Measurements from ENCODE around the gene NR3C2. TPM values are rescaled to one million over a fixed set of nuclear protein-coding genes. Genes with fewer than 3 reads are reported as not detected.

The NR3C2 gene
- polyA plus RNA-seq, 3 donors, result 0.09 to 0.27 (median 0.20) TPM

DNA sequence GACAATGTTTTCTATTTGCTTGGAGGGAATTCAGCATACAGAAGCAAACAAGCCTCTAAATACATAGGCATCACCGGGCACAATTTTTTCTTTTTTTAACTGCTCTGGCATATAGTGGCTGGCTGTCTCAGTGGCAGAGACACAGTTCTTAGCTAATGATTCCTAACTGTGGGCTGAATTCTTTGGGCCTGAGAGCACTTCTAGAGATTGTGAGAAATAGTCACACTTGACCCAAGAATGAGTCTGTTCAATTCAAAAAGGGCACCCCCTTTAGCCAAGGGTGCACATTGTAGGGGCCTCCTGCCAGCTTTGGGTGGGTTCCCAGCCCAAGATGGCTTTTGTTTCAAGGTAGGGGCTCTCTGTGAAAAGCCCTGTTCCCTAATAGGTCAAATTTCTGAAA, 364.6 kb downstream of the NR3C2 start:
- H3K4me1 Mint-ChIP-seq, result no peaks in the 10 kb centered on the region
- Histone ChIP-seq H3K4me2 (replicated peaks; ENCODE audit: extremely low read depth, low read length, poor library complexity, severe bottlenecking) (no peak overlapping the region), H3K4me3 (replicated peaks in 1 of 3; ENCODE audit: low read depth in 2 of 3, low read length in 3 of 3) (no peak overlapping the region), H3K27me3 (ENCODE audit: control insufficient read depth in 2 of 2, insufficient read depth in 2 of 2, low read length in 2 of 2) (no peaks in the 10 kb centered on the region), H3K9me3 (replicated peaks in 1 of 2; ENCODE audit: control insufficient read depth in 1 of 2, insufficient read depth in 1 of 2, low read length in 2 of 2) (peaks cover 16 to 41% of the 10 kb centered on the region in 2 donors), H3K27ac (ENCODE audit: low read depth in 1 of 2, low read length in 2 of 2) (no peak overlapping the region), H3K4me1 (ENCODE audit: control insufficient read depth in 1 of 2, insufficient read depth in 2 of 2, low read length in 2 of 2) (no peaks in the 10 kb centered on the region), H3K79me2 (ENCODE audit: insufficient read depth, low read length) (no peaks in the 10 kb centered on the region), H3K9ac (ENCODE audit: insufficient read depth, low read length, poor library complexity, severe bottlenecking) (no peak overlapping the region), H3K36me3 (replicated peaks in 1 of 2; ENCODE audit: control insufficient read depth in 1 of 2, insufficient read depth in 2 of 2, low read length in 2 of 2) (peaks cover 0 to 11% of the 10 kb centered on the region in 2 donors), H2AFZ (ENCODE audit: insufficient read depth, low read depth, low read length, poor library complexity, severe bottlenecking) (no peak overlapping the region), H4K20me1 (ENCODE audit: insufficient read depth, low read length) (no peaks in the 10 kb centered on the region)
- H3K36me3 Mint-ChIP-seq, result peaks cover 18 to 45% of the 10 kb centered on the region in 2 donors
- H3K9me3 Mint-ChIP-seq, result peaks cover 11 to 30% (median 19%) of the 10 kb centered on the region in 7 donors
- no peak overlapping the region for H3K27ac Mint-ChIP-seq
- intact Hi-C loops (cut with micrococcal nuclease), result no loop called here
- DNase-seq, result no peak
- TF ChIP-seq, protein P1, sequence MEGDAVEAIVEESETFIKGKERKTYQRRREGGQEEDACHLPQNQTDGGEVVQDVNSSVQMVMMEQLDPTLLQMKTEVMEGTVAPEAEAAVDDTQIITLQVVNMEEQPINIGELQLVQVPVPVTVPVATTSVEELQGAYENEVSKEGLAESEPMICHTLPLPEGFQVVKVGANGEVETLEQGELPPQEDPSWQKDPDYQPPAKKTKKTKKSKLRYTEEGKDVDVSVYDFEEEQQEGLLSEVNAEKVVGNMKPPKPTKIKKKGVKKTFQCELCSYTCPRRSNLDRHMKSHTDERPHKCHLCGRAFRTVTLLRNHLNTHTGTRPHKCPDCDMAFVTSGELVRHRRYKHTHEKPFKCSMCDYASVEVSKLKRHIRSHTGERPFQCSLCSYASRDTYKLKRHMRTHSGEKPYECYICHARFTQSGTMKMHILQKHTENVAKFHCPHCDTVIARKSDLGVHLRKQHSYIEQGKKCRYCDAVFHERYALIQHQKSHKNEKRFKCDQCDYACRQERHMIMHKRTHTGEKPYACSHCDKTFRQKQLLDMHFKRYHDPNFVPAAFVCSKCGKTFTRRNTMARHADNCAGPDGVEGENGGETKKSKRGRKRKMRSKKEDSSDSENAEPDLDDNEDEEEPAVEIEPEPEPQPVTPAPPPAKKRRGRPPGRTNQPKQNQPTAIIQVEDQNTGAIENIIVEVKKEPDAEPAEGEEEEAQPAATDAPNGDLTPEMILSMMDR (IDR thresholded peaks at IDR 0.05), result no peak
- H3K27me3 Mint-ChIP-seq (ENCODE audit: low read depth in 3 of 3), result no peaks in the 10 kb centered on the region
- no CpG with 5 or more reads among the region's 1 CpG for WGBS (ENCODE audit: insufficient coverage)
- H3K4me3 Mint-ChIP-seq, result no peak overlapping the region

DNA sequence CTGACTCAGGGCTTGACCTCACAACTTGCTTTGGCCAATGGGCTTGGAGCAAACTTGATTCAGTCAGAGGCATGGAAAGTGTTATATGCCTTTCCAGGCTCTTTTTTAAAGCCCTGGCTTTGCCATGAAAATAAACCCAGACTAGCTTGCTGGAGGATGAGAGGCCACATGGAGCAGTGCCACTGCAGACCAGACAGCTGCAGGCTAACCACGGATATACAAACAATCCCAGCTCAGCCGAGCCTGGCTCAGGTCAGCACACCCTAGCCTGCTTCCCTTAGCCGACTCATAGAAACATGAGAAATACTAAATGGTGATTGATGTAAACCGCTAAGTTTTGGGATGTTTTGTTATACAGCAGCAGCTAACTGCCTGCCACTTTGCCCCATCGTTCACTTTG, 365.2 kb downstream of the NR3C2 start:
- intact Hi-C loops (cut with micrococcal nuclease), result no loop called here
- H2AFZ ChIP-seq (ENCODE audit: insufficient read depth, low read depth, low read length, poor library complexity, severe bottlenecking), result no peak overlapping the region
- H3K9me3 ChIP-seq (replicated peaks in 1 of 2; ENCODE audit: control insufficient read depth in 1 of 2, insufficient read depth in 1 of 2, low read length in 2 of 2), result peaks cover 11 to 35% of the 10 kb centered on the region in 2 donors
- H3K27me3 ChIP-seq (ENCODE audit: control insufficient read depth in 2 of 2, insufficient read depth in 2 of 2, low read length in 2 of 2), result no peaks in the 10 kb centered on the region
- WGBS (ENCODE audit: insufficient coverage), result 100% methylated on average over 5 of the region's 5 CpGs
- Mint-ChIP-seq H3K9me3 (peaks cover 11 to 24% (median 19%) of the 10 kb centered on the region in 7 donors), H3K27ac (no peak overlapping the region), H3K4me1 (no peaks in the 10 kb centered on the region), H3K4me3 (no peak overlapping the region), H3K36me3 (peaks cover 19 to 49% of the 10 kb centered on the region in 2 donors), H3K27me3 (ENCODE audit: low read depth in 3 of 3) (no peaks in the 10 kb centered on the region)
- H3K36me3 ChIP-seq (replicated peaks in 1 of 2; ENCODE audit: control insufficient read depth in 1 of 2, insufficient read depth in 2 of 2, low read length in 2 of 2), result peaks cover 0 to 17% of the 10 kb centered on the region in 2 donors
- TF ChIP-seq, protein P1 (IDR thresholded peaks at IDR 0.05), result no peak
- no peaks in the 10 kb centered on the region for H3K79me2 ChIP-seq (ENCODE audit: insufficient read depth, low read length)
- no peak overlapping the region for H3K4me2 ChIP-seq (replicated peaks; ENCODE audit: extremely low read depth, low read length, poor library complexity, severe bottlenecking)
- H4K20me1 ChIP-seq (ENCODE audit: insufficient read depth, low read length), result no peaks in the 10 kb centered on the region
- H3K4me1 ChIP-seq (ENCODE audit: control insufficient read depth in 1 of 2, insufficient read depth in 2 of 2, low read length in 2 of 2), result no peaks in the 10 kb centered on the region
- H3K4me3 ChIP-seq (replicated peaks in 1 of 3; ENCODE audit: low read depth in 2 of 3, low read length in 3 of 3), result no peak overlapping the region
- no peak overlapping the region for H3K9ac ChIP-seq (ENCODE audit: insufficient read depth, low read length, poor library complexity, severe bottlenecking)
- no peak for DNase-seq
- no peak overlapping the region for H3K27ac ChIP-seq (ENCODE audit: low read depth in 1 of 2, low read length in 2 of 2)
